Renal cortical epithelial cell (primary cell): ENCODE results near the gene OSBPL1A. TPM values are rescaled to one million over a fixed set of nuclear protein-coding genes. Genes with fewer than 3 reads are reported as not detected.
A peak's percentile ranks its signal among the peaks of the same experiment; 100 is the strongest.
"Not testable (repeated sequence)": the region's sequence is repeated elsewhere in the genome, so short reads cannot be mapped to it uniquely, and the experiment has no call there.

Experiments used
- DNase-seq: peaks from one replicate; pipeline ENCODE4 v3.0.0-alpha.2; 2011; ENCODE audit warnings: low read depth
- total RNA-seq: library from RNA; depleted of rRNA; stranded (reverse); fragments of >200 nt; gene quantifications from 2 replicates; pipeline ENCODE4 v1.2.3, GENCODE V29; 2014

Gene OSBPL1A
- total RNA-seq, 1 donor from 2014 or later, result 35.1 TPM

GRCh38 chr18:24397131-24397693, 412 bp downstream of the OSBPL1A start:
- DNase-seq, result peak; percentile 71

- DNase-seq, result no peak
These were observed 1.5 kb downstream of the OSBPL1A start for GRCh38 chr18:24396082-24396633.

GRCh38 chr18:24395049-24395795, 2.4 kb downstream of the OSBPL1A start:
- DNase-seq, result peak; percentile 22

- DNase-seq, result no peak
These were observed 8.7 kb downstream of the OSBPL1A start for GRCh38 chr18:24388957-24389356.

DNA sequence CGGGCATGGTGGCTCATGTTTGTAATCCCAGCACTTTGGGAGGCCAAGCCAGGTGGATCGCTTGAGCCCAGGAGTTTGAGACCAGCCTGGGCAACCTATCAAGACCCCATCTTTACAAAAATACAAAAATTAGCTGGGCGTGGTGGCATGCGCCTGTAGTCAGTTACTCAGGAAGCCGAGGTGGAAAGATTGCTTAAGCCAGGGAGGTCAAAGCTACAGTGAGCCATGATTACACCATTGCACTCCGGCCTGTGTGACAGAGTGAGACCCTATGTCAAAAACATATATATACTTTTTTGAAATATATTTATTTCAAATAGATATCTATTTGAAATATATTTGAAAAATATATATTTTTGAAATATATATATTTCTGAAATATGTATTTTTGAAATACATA, 10.9 kb downstream of the OSBPL1A start:
- no peak for DNase-seq

- DNase-seq, result no peak
These were observed 16.5 kb downstream of the OSBPL1A start for GRCh38 chr18:24381126-24381525.

GRCh38 chr18:24380163-24380747, 17.4 kb downstream of the OSBPL1A start:
- DNase-seq, result no peak

GRCh38 chr18:24378598-24378997, 19.0 kb downstream of the OSBPL1A start:
- DNase-seq, result no peak

DNA sequence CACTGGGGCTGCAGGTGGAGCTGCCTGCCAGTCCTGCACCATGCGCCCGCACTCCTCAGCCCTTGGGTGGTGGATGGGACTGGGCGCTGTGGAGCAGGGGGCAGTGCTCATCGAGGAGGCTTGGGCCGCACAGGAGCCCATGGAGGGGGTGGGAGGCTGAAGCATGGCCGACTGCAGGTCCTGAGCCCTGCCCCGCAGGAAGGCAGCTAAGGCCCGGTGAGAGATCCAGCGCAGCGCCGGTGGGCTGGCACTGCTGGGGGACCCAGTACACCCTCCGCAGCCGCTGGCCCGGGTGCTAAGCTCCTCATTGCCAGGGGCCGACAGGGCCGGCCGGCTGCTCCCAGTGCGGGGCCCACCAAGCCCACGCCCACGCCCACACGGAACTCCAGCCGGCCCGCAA, 21.1 kb downstream of the OSBPL1A start:
- not testable (repeated sequence) for DNase-seq

- DNase-seq, result no peak
These were observed 24.3 kb downstream of the OSBPL1A start for GRCh38 chr18:24373328-24373727.

- DNase-seq, result no peak
These were observed 25.2 kb downstream of the OSBPL1A start for GRCh38 chr18:24372279-24372872.

- DNase-seq, result no peak
These were observed 27.5 kb downstream of the OSBPL1A start for GRCh38 chr18:24370120-24370519.

GRCh38 chr18:24369426-24369825, 28.2 kb downstream of the OSBPL1A start:
- DNase-seq, result peak; percentile 4

- peak; percentile 49 for DNase-seq
These were observed 28.9 kb downstream of the OSBPL1A start for GRCh38 chr18:24368749-24369148.

DNA sequence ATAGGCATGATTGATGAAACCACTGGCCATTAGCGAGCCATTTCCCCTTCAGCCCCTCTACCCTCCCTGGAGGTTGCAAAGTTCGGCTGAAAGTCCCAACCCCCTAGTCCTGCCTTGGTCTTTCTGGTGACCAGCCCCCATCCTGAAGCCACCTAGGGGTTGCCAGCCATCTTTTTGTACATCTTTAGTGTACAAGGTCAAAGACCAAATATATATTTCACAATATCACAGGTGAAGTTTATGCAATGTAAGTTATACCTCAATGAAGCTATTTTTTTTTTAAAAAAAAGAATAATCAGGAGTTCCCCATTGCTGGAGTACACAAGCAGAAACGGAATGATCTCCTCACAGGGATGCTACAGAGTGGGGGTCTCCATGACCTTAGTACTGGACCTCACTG, 31.3 kb downstream of the OSBPL1A start:
- DNase-seq, result no peak

DNA sequence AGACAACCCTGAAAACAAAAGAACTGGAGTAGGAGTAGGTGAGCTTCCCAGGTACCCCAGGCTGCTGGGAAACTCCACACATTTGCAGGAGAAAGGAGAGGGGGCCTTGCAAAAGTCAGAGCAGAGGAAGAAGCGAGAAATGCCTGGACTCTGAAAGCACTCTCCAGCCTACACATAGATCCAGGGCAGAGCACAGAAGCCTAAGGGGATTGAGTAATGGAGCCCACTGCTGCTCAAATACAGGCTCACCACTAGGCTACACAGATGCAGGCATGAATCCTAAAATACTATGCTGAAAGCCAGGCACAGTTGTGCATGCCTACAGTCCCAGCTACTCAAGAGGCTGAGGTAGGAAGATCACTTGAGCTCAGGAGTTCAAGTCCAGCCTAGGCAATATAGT, 33.4 kb downstream of the OSBPL1A start:
- no peak for DNase-seq

DNA sequence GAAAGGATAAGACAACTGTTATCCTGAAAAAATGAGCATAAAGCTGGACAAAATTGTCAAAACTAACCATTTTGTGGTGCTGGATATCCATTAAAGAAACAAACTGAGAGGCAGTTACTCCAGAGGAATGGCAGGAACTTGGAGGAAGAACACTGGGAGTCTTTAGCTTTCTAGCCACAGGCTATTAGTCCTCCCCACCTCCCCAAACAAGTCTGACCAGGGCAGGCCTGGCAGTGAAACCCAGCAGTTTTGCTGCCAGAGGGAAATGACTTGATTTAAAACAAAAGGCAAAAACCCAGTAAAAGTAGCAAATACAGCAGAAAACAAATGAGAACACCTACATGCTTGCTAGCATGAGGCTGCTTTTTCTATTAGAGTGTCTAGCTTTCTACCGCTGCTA, 34.9 kb downstream of the OSBPL1A start:
- DNase-seq, result peak; percentile 21

DNA sequence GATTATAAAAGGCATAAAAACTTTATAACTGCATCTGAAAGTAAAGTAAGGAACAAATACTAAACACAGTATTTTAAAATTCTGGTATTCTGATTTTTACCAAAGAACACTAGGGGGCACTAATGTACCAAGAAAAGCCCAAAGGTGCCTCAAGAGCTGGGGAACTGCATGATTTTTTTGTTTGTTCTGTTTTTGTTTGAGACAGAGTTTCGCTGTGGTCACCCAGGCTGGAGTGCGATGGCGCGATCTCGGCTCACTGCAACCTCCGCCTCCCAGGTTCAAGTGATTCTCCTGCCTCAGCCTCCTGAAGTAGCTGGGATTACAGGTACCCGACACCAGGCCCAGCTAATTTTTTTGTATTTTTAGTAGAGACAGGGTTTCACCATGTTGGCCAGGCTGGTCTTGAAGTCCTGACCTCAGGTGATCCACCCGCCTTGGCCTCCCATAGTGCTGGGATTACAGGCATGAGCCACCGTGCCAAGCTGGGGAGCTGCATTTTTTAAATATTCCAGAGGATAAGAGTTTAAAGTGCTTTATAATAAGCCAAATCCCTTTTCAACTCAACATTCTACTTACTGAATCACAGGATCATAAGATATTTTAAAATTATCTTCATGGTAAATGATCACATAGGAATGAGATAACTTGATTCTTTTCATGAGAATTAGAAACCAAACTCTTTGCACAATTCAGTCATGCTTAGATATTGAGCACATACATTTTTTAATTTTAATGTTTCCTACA, 37.7 kb downstream of the OSBPL1A start:
- DNase-seq, result peak; percentile 68

DNA sequence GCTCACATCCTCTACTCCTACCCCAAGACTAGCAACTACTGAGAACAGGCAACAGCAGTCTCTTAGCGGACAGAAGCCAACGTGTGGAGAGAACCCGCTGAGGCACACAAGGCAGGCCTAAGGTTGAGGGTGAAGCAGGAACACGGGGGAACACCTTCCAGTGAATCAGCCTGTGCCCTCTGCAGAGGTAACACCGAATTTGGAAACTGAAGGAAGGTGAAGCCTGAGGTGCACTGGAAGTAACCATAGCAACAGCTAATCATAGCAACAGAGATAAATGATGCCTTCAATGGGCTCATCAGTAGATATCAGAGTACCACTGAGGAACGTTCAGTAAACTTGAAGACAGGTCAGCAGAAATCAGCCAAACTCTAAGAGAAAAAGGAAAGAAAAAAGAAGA, 43.3 kb downstream of the OSBPL1A start:
- DNase-seq, result no peak

GRCh38 chr18:24346254-24346653, 51.4 kb downstream of the OSBPL1A start:
- no peak for DNase-seq

DNA sequence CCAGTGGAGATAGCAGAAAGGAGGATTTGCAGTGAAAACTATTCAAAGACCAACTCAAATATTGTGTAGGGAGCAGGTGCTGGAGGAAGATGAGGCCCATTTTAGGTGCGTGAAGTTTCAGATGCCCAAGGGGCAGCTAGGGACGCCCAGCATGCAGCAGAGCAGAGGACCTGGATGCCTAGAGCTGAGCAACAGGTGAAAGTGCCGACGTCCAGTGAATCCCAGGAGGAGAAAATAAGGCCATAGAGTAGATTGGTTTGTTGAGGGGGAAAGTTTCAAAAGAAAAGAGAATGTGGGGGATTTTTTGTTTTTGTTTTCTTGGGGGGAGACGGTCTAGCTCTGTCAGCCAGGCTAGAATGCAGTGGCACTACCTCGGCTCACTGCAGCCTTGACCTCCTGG, 53.1 kb downstream of the OSBPL1A start:
- DNase-seq, result no peak

DNA sequence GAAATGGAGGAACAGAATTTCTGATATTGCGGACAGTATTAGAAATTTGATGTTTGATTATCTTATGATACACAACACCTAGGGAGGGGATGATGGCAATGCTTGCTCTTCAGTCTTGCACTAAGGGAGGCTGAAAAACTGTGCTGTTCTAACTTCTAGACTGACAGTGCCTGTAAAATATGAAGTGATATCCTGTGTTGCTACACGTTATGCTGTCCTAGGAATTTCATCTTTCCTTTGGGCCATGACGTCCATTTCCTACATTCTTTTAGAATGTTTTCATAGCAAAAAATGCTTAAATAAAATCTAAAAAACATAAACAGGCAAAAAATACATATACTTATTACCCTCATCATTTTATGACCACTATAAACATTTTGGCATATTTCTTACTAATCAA, 55.3 kb downstream of the OSBPL1A start:
- no peak for DNase-seq
